ENCODE measurements around the gene ASB6.

ASB6 gene

GRCh38 chr9:129641750-129642585, at the start of gene ASB6:
Gene ASB6 (minus strand): TSS chr9:129642151. CDS start chr9:129641999, 152 bp downstream.
- peak; percentile 99 for DNase-seq

- no peak for DNase-seq
Observed at GRCh38 chr9:129688285-129689043, 46.5 kb upstream of the ASB6 start.

GRCh38 chr9:129687391-129687790, 45.4 kb upstream of the ASB6 start:
- DNase-seq: no peak

GRCh38 chr9:129686736-129687135, 44.8 kb upstream of the ASB6 start:
- DNase-seq: no peak

- DNase-seq: no peak
Observed at GRCh38 chr9:129685933-129686259, 43.9 kb upstream of the ASB6 start.

GRCh38 chr9:129685220-129685932, 43.4 kb upstream of the ASB6 start:
- DNase-seq: peak; percentile 71

- DNase-seq: no peak
Observed at GRCh38 chr9:129682381-129682780, 40.4 kb upstream of the ASB6 start.

GRCh38 chr9:129681924-129682323, 40.0 kb upstream of the ASB6 start:
- DNase-seq: no peak

- DNase-seq: no peak
Observed at GRCh38 chr9:129679537-129679936, 37.6 kb upstream of the ASB6 start.

- DNase-seq: no peak
Observed at GRCh38 chr9:129678844-129679243, 36.9 kb upstream of the ASB6 start.

GRCh38 chr9:129677456-129677855, 35.5 kb upstream of the ASB6 start:
- DNase-seq: no peak

- DNase-seq: no peak
Observed at GRCh38 chr9:129676975-129677374, 35.0 kb upstream of the ASB6 start.

GRCh38 chr9:129676287-129676686, 34.3 kb upstream of the ASB6 start:
- no peak for DNase-seq

- no peak for DNase-seq
Observed at GRCh38 chr9:129675620-129676019, 33.7 kb upstream of the ASB6 start.

GRCh38 chr9:129674229-129674628, 32.3 kb upstream of the ASB6 start:
- DNase-seq: no peak

GRCh38 chr9:129673602-129674001, 31.7 kb upstream of the ASB6 start:
- no peak for DNase-seq

- DNase-seq: no peak
Observed at GRCh38 chr9:129672702-129673101, 30.8 kb upstream of the ASB6 start.

GRCh38 chr9:129671519-129671918, 29.6 kb upstream of the ASB6 start:
- DNase-seq: no peak

- DNase-seq: no peak
Observed at GRCh38 chr9:129671065-129671464, 29.1 kb upstream of the ASB6 start.

- DNase-seq: no peak
Observed at GRCh38 chr9:129669946-129670345, 28.0 kb upstream of the ASB6 start.

GRCh38 chr9:129669141-129669718, 27.3 kb upstream of the ASB6 start:
- no peak for DNase-seq

GRCh38 chr9:129667850-129668249, 25.9 kb upstream of the ASB6 start:
- no peak for DNase-seq

- DNase-seq: no peak
Observed at GRCh38 chr9:129667378-129667777, 25.4 kb upstream of the ASB6 start.

All from islet precursor cell (in vitro differentiated cells).